ENCODE measurements around the gene GRM8. TPM values are rescaled to one million over a fixed set of nuclear protein-coding genes. Genes with fewer than 3 reads are reported as not detected.

GRM8 gene
- polyA plus RNA-seq, 2 of the 4 experiments (the other 2 are of a cell fraction) = 0.06 TPM; not detected in 1

DNA sequence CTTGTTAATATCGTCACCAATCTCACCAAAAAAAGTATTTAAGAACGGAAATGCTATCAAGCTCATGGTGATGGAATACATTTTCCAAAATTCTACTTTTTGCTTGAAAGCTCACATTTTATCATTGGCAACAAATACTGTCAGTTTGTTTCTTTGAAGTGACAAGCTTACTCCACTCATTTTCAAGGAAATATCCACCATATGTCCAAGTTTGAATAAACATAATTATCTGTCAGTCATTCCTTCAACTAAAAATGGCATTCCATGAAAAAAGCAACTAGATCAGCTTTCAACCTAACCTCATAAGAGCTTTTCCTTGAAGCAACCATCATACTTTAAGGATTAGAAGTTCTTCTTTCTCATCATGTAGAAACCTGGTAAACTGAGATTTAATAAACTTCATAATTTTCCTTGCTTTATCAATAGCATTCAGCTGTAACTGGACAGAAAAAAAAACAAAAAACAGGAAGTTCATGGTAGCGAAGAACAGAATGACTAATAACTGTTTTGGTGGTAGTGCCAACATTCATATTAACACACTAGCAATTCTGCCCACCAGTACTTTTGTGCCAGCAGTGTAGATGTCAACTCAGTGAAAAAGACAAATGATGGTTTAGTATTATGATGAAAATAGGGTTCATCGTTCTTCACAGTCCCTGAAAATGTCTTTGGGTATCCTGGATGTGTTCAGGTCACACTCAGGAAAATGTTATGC, 764.9 kb downstream of the GRM8 start (continued):
- no peak for TF ChIP-seq HOXB5 (CRISPR knock-in tag; IDR thresholded peaks at IDR 0.05)

- CTCF ChIA-PET = no interaction called here
- no peak for ATAC-seq
- Histone ChIP-seq H3K9me3 (no peaks in the 10 kb centered on the region), H3K27ac (no peak overlapping the region), H3K4me3 (no peak overlapping the region), H3K4me1 (no peaks in the 10 kb centered on the region), H3K4me2 (no peak overlapping the region)
- DNase-seq (ENCODE audit: low read depth in 1 of 2, low spot score in 1 of 2) = no peak
- FAIRE-seq = no peak
- no peak for TF ChIP-seq MYC (IDR thresholded peaks at IDR 0.05; ENCODE audit: borderline replicate concordance, low read length)
- TF ChIP-seq CBX8 (IDR thresholded peaks at IDR 0.05) = no peak
- TF ChIP-seq NPAS2 (CRISPR knock-in tag; IDR thresholded peaks at IDR 0.05; ENCODE audit: borderline replicate concordance) = no peak
- no peak for TF ChIP-seq ELK1 (IDR thresholded peaks at IDR 0.05; ENCODE audit: low read depth, low read length)
- TF ChIP-seq, protein P1, sequence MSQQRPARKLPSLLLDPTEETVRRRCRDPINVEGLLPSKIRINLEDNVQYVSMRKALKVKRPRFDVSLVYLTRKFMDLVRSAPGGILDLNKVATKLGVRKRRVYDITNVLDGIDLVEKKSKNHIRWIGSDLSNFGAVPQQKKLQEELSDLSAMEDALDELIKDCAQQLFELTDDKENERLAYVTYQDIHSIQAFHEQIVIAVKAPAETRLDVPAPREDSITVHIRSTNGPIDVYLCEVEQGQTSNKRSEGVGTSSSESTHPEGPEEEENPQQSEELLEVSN (IDR thresholded peaks at IDR 0.05; ENCODE audit: borderline replicate concordance, low read depth) = no peak
- no peak for TF ChIP-seq HOXA7 (CRISPR knock-in tag; IDR thresholded peaks at IDR 0.05)
- TF ChIP-seq POLR2AphosphoS2 (conservative IDR thresholded peaks at IDR 0.05; ENCODE audit: low read length) = no peak
- POLR2A ChIA-PET = no interaction called here
Observed at GRCh38 chr7:126486806-126487205, 765.9 kb downstream of the GRM8 start.

GRCh38 chr7:126485791-126486190, 767.0 kb downstream of the GRM8 start:
- no peak overlapping the region for H3K27ac ChIP-seq
- no peak overlapping the region for H3K4me2 ChIP-seq
- no peaks in the 10 kb centered on the region for H3K9me3 ChIP-seq
- WGBS (ENCODE audit: missing lambda C conversion rate) = 5% methylated on average over 4 of the region's 4 CpGs
- TF ChIP-seq TP53 (CRISPR knock-in tag; IDR thresholded peaks at IDR 0.05) (no peak), PHF8 (IDR thresholded peaks at IDR 0.05; ENCODE audit: borderline replicate concordance, low read depth) (no peak), RFX5 (IDR thresholded peaks at IDR 0.05) (no peak), TFCP2L1 (CRISPR knock-in tag; IDR thresholded peaks at IDR 0.05) (no peak), HEYL (CRISPR knock-in tag; IDR thresholded peaks at IDR 0.05) (no peak), MAX (IDR thresholded peaks at IDR 0.05) (no peak), KDM1A (IDR thresholded peaks at IDR 0.05; ENCODE audit: low read depth) (no peak)
- TF ChIP-seq, protein P2, sequence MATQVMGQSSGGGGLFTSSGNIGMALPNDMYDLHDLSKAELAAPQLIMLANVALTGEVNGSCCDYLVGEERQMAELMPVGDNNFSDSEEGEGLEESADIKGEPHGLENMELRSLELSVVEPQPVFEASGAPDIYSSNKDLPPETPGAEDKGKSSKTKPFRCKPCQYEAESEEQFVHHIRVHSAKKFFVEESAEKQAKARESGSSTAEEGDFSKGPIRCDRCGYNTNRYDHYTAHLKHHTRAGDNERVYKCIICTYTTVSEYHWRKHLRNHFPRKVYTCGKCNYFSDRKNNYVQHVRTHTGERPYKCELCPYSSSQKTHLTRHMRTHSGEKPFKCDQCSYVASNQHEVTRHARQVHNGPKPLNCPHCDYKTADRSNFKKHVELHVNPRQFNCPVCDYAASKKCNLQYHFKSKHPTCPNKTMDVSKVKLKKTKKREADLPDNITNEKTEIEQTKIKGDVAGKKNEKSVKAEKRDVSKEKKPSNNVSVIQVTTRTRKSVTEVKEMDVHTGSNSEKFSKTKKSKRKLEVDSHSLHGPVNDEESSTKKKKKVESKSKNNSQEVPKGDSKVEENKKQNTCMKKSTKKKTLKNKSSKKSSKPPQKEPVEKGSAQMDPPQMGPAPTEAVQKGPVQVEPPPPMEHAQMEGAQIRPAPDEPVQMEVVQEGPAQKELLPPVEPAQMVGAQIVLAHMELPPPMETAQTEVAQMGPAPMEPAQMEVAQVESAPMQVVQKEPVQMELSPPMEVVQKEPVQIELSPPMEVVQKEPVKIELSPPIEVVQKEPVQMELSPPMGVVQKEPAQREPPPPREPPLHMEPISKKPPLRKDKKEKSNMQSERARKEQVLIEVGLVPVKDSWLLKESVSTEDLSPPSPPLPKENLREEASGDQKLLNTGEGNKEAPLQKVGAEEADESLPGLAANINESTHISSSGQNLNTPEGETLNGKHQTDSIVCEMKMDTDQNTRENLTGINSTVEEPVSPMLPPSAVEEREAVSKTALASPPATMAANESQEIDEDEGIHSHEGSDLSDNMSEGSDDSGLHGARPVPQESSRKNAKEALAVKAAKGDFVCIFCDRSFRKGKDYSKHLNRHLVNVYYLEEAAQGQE (IDR thresholded peaks at IDR 0.05) = no peak
- TF ChIP-seq, protein P3, sequence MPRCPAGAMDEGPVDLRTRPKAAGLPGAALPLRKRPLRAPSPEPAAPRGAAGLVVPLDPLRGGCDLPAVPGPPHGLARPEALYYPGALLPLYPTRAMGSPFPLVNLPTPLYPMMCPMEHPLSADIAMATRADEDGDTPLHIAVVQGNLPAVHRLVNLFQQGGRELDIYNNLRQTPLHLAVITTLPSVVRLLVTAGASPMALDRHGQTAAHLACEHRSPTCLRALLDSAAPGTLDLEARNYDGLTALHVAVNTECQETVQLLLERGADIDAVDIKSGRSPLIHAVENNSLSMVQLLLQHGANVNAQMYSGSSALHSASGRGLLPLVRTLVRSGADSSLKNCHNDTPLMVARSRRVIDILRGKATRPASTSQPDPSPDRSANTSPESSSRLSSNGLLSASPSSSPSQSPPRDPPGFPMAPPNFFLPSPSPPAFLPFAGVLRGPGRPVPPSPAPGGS (IDR thresholded peaks at IDR 0.05) = no peak
- TF ChIP-seq, protein P4, sequence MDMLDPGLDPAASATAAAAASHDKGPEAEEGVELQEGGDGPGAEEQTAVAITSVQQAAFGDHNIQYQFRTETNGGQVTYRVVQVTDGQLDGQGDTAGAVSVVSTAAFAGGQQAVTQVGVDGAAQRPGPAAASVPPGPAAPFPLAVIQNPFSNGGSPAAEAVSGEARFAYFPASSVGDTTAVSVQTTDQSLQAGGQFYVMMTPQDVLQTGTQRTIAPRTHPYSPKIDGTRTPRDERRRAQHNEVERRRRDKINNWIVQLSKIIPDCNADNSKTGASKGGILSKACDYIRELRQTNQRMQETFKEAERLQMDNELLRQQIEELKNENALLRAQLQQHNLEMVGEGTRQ (IDR thresholded peaks at IDR 0.05) = no peak
- DNase-seq (ENCODE audit: low read depth in 1 of 2, low spot score in 1 of 2) = no peak
- H3K4me1 ChIP-seq = no peaks in the 10 kb centered on the region
- no peak for FAIRE-seq
- ATAC-seq = no peak
- H3K4me3 ChIP-seq = no peak overlapping the region
- CTCF ChIA-PET = interaction anchor here (1.2 kb wide), 1 partner anchor 22 kb away, joined by 4 read pairs; no protein-coding TSS in a partner anchor
- POLR2A ChIA-PET = no interaction called here
